H9 (cell line): ENCODE data around the gene LASP1. TPM values are rescaled to one million over a fixed set of nuclear protein-coding genes. Genes with fewer than 3 reads are reported as not detected.
A peak's percentile ranks its signal among the peaks of the same experiment; 100 is the strongest.

ENCODE experiments used
- DNase-seq: peaks from one replicate; pipeline ENCODE4 v3.0.0-alpha.2; 2017
- H2AFZ ChIP-seq: one replicate; pipeline ENCODE4 v1.6.1; 2013; ENCODE audit warnings: mild to moderate bottlenecking, low read length, control low read depth, moderate library complexity
- H2AK5ac ChIP-seq: 2 replicates; pipeline ENCODE4 v1.6.1; 2013; ENCODE audit warnings: low read length, control low read depth, mixed read lengths; ENCODE audit not compliant: insufficient read length
- H2BK120ac ChIP-seq: one replicate; pipeline ENCODE4 v1.6.1; 2013; ENCODE audit warnings: low read depth, mild to moderate bottlenecking, low read length, control low read depth, inconsistent platforms; ENCODE audit not compliant: poor library complexity, severe bottlenecking
- H2BK12ac ChIP-seq: 2 replicates; pipeline ENCODE4 v1.6.1; 2013; ENCODE audit warnings: low read length, control low read depth, mixed read lengths, low read depth; ENCODE audit not compliant: insufficient read length
- H2BK15ac ChIP-seq: 2 replicates; pipeline ENCODE4 v1.6.1; 2013; ENCODE audit warnings: low read depth, low read length, control low read depth
- H2BK20ac ChIP-seq: one replicate; pipeline ENCODE4 v1.6.1; 2013; ENCODE audit warnings: low read depth, mild to moderate bottlenecking, low read length, control low read depth, inconsistent platforms; ENCODE audit not compliant: poor library complexity, severe bottlenecking
- H2BK5ac ChIP-seq: 2 replicates; pipeline ENCODE4 v1.6.1; 2013; ENCODE audit warnings: low read length, control low read depth, mixed read lengths; ENCODE audit not compliant: insufficient read length
- H3K14ac ChIP-seq: 2 replicates; pipeline ENCODE4 v1.6.1; 2013; ENCODE audit warnings: low read length, control low read depth; ENCODE audit not compliant: insufficient read depth
- H3K18ac ChIP-seq: 2 replicates; pipeline ENCODE4 v1.6.1; 2013; ENCODE audit warnings: low read depth, mild to moderate bottlenecking, mixed read lengths, low read length, control low read depth; ENCODE audit not compliant: insufficient read length
- H3K23ac ChIP-seq: 2 replicates; pipeline ENCODE4 v1.6.1; 2013; ENCODE audit warnings: low read length, control low read depth, mixed read lengths, low read depth; ENCODE audit not compliant: insufficient read length
- H3K23me2 ChIP-seq: 2 replicates; pipeline ENCODE4 v1.6.1; 2013; ENCODE audit warnings: low read depth, mild to moderate bottlenecking, mixed read lengths, low read length, control low read depth; ENCODE audit not compliant: insufficient read length, poor library complexity, severe bottlenecking
- H3K27ac ChIP-seq: 2 replicates; pipeline ENCODE4 v1.5.1; 2013; ENCODE audit warnings: low read length, control low read depth, mixed read lengths, low read depth; ENCODE audit not compliant: insufficient read length
- H3K27me3 ChIP-seq: 2 replicates; pipeline ENCODE4 v1.6.1; 2013; ENCODE audit warnings: low read length, control low read depth, inconsistent platforms; ENCODE audit not compliant: insufficient read depth
- H3K4ac ChIP-seq: 2 replicates; pipeline ENCODE4 v1.6.1; 2013; ENCODE audit warnings: low read depth, mild to moderate bottlenecking, control low read depth, inconsistent platforms, low read length, moderate library complexity
- H3K4me1 ChIP-seq: 2 replicates; pipeline ENCODE4 v1.6.1; 2013; ENCODE audit warnings: low read length, control low read depth, inconsistent platforms; ENCODE audit not compliant: insufficient read depth
- H3K4me2 ChIP-seq: 2 replicates; pipeline ENCODE4 v1.6.1; 2013; ENCODE audit warnings: low read length, control low read depth, mixed read lengths; ENCODE audit not compliant: insufficient read length, insufficient read depth
- H3K56ac ChIP-seq: 2 replicates; pipeline ENCODE4 v1.6.1; 2013; ENCODE audit warnings: low read depth, mild to moderate bottlenecking, mixed read lengths, low read length, control low read depth; ENCODE audit not compliant: insufficient read length
- H3K79me1 ChIP-seq: 2 replicates; pipeline ENCODE4 v1.6.1; 2013; ENCODE audit warnings: low read depth, mild to moderate bottlenecking, moderate library complexity, low read length, control low read depth, inconsistent platforms; ENCODE audit not compliant: insufficient read depth, poor library complexity, severe bottlenecking
- H3K79me2 ChIP-seq: 2 replicates; pipeline ENCODE4 v1.6.1; 2013; ENCODE audit warnings: low read length, control low read depth, inconsistent platforms; ENCODE audit not compliant: insufficient read depth
- H3K9ac ChIP-seq: 2 replicates; pipeline ENCODE4 v1.6.1; 2013; ENCODE audit warnings: low read length, control low read depth, mixed read lengths; ENCODE audit not compliant: insufficient read length; ENCODE audit errors: extremely low read depth
- H3K9me3 ChIP-seq: one replicate; pipeline ENCODE4 v1.6.1; 2013; ENCODE audit warnings: low read depth, low read length, inconsistent platforms; ENCODE audit not compliant: control insufficient read depth
- H3T11ph ChIP-seq: one replicate; pipeline ENCODE4 v1.6.1; 2013; ENCODE audit warnings: mild to moderate bottlenecking, low read length, control low read depth, inconsistent platforms
- H4K20me1 ChIP-seq: one replicate; pipeline ENCODE4 v1.6.1; 2013; ENCODE audit not compliant: control insufficient read depth, insufficient read length, insufficient read depth
- H4K5ac ChIP-seq: 2 replicates; pipeline ENCODE4 v1.6.1; 2013; ENCODE audit warnings: low read depth, mild to moderate bottlenecking, mixed read lengths, low read length, control low read depth; ENCODE audit not compliant: insufficient read length
- H4K8ac ChIP-seq: replicated peaks from 2 replicates; pipeline ENCODE4 v1.6.1; 2013; ENCODE audit warnings: low read length, control low read depth, mixed read lengths, low read depth; ENCODE audit not compliant: insufficient read length
- H4K91ac ChIP-seq: 2 replicates; pipeline ENCODE4 v1.6.1; 2013; ENCODE audit warnings: low read depth, mild to moderate bottlenecking, moderate library complexity, mixed read lengths, low read length, control low read depth; ENCODE audit not compliant: insufficient read length
- H3K27ac Mint-ChIP-seq, 3 experiments: 2 replicates in 2 of 3; 3 replicates in 1 of 3; pipeline ENCODE4 v1.8.0; 2020 to 2021; ENCODE audit warnings: mixed read lengths in 3 of 3, mild to moderate bottlenecking in 1 of 3, moderate library complexity in 1 of 3
- H3K27me3 Mint-ChIP-seq: 2 replicates; pipeline ENCODE4 v1.8.0; 2021; ENCODE audit warnings: low read depth, mild to moderate bottlenecking, moderate library complexity, mixed read lengths
- H3K36me3 Mint-ChIP-seq, 3 experiments: 2 replicates in 2 of 3; 3 replicates in 1 of 3; pipeline ENCODE4 v1.8.0; 2020 to 2021; ENCODE audit warnings: low read depth in 3 of 3, mixed read lengths in 3 of 3; ENCODE audit not compliant: insufficient read depth in 1 of 3
- H3K4me1 Mint-ChIP-seq, 2 experiments: 2 replicates each; pipeline ENCODE4 v1.8.0; 2020; ENCODE audit warnings: mixed read lengths in 2 of 2
- H3K4me3 Mint-ChIP-seq, 2 experiments: 2 replicates in 1 of 2; 3 replicates in 1 of 2; pipeline ENCODE4 v1.8.0; 2020 to 2021; ENCODE audit warnings: mild to moderate bottlenecking in 2 of 2, mixed read lengths in 2 of 2, moderate library complexity in 1 of 2
- H3K9me3 Mint-ChIP-seq, 2 experiments: 2 replicates in 1 of 2; 3 replicates in 1 of 2; pipeline ENCODE4 v1.8.0; 2020; ENCODE audit warnings: mild to moderate bottlenecking in 2 of 2, mixed read lengths in 2 of 2, moderate library complexity in 1 of 2
- WGBS: extraction: QIAGEN DNeasy Blood & Tissue Kit; methylation state at CpG from one replicate; pipeline ENCODE4 v1.1.7; 2013; ENCODE audit warnings: missing lambda C conversion rate, low lambda C conversion rate, mixed read lengths; ENCODE audit not compliant: insufficient read length; ENCODE audit errors: extremely low coverage; 5-methylcytosine and 5-hydroxymethylcytosine counted together
- total RNA-seq: library from RNA; stranded (reverse); gene quantifications from 2 replicates; pipeline ENCODE4 v1.2.1, GENCODE V29; 2021
- TF ChIP-seq, protein P1 (sequence below): fragments of 200-600 bp; sonication (generic); conservative IDR thresholded peaks from 3 replicates; pipeline ENCODE4 v1.8.0; 2021; ENCODE audit warnings: antibody characterized with exemption, mild to moderate bottlenecking

LASP1 gene
- total RNA-seq, 1 experiment from 2014 or later: 121 TPM

DNA sequence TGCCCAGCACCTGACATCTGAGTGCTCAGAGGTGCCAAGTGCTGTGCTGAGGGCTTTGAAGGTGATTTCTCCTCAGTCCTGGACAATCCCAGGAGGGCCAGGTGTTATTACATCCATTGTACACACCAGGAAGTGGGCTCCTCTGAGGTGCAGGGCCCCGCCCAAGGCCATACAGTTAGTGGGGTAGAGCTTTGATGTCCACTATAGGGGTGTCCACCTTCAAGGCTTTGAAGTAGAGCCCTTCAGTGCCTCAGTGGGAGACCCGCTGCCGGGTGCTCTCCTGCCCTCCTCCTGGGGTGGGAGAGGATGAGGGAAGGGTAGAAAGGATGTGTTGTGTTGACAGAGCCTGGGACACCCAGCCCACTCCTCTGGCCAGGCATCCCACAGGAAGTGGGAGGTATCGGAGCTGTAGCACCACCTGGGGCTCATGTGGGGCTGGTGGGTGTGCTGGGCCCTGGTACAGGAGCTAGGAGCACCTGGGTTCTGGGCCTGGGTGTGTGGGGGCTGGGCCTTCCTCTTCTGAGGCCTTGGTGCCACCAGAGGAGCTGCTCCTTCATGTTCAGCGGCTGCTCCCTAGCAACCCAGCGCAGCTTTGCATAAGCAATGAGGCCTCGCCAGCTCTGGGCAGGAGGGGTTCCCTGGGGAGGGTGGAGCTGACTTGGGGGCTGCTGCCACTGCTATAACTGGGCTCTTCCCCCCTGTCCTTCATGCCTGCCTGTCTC, 7.4 kb downstream of the LASP1 start:
- Mint-ChIP-seq H3K4me3 (no peak overlapping the region), H3K27ac (peak overlapping the region in 2 of 3 experiments; percentile 28 to 40; a peak in 1 of 7 replicates), H3K4me1 (peaks cover 69 to 84% of the 10 kb centered on the region in 2 experiments), H3K36me3 (peaks cover 11 to 36% (median 20%) of the 10 kb centered on the region in 3 experiments; a peak in 5 of 7 replicates), H3K9me3 (peaks cover 0 to 3% of the 10 kb centered on the region in 2 experiments; a peak in 1 of 5 replicates), H3K27me3 (no peaks in the 10 kb centered on the region)
- Histone ChIP-seq H3K18ac (no peak overlapping the region), H2BK15ac (no peak overlapping the region), H2BK12ac (no peak overlapping the region), H3K9me3 (no peaks in the 10 kb centered on the region), H2BK120ac (no peak overlapping the region), H3K23ac (no peak overlapping the region), H3K9ac (no peak overlapping the region), H3K79me1 (peaks cover 3% of the 10 kb centered on the region), H3K79me2 (peaks cover 24% of the 10 kb centered on the region; the same call in 1 of the 2 replicates), H4K5ac (no peak overlapping the region), H4K91ac (no peak overlapping the region), H3K27ac (no peak overlapping the region), H4K8ac (no peak overlapping the region), H2BK5ac (no peak overlapping the region), H3K56ac (no peak overlapping the region), H2BK20ac (no peak overlapping the region), H2AK5ac (no peak overlapping the region), H4K20me1 (peaks cover 2% of the 10 kb centered on the region), H3K4ac (no peak overlapping the region), H3T11ph (no peak overlapping the region), H3K14ac (no peak overlapping the region; the same call in 1 of the 2 replicates), H2AFZ (no peak overlapping the region), H3K4me2 (no peak overlapping the region), H3K4me1 (peaks cover 14% of the 10 kb centered on the region; the same call in 1 of the 2 replicates), H3K23me2 (no peaks in the 10 kb centered on the region), H3K27me3 (no peaks in the 10 kb centered on the region)
- DNase-seq: peak; percentile 75
- no CpG with 5 or more reads among the region's 7 CpGs for WGBS
- TF ChIP-seq, protein P1, sequence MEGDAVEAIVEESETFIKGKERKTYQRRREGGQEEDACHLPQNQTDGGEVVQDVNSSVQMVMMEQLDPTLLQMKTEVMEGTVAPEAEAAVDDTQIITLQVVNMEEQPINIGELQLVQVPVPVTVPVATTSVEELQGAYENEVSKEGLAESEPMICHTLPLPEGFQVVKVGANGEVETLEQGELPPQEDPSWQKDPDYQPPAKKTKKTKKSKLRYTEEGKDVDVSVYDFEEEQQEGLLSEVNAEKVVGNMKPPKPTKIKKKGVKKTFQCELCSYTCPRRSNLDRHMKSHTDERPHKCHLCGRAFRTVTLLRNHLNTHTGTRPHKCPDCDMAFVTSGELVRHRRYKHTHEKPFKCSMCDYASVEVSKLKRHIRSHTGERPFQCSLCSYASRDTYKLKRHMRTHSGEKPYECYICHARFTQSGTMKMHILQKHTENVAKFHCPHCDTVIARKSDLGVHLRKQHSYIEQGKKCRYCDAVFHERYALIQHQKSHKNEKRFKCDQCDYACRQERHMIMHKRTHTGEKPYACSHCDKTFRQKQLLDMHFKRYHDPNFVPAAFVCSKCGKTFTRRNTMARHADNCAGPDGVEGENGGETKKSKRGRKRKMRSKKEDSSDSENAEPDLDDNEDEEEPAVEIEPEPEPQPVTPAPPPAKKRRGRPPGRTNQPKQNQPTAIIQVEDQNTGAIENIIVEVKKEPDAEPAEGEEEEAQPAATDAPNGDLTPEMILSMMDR: no peak
